Activated CD4-positive, alpha-beta T cell treated with anti-CD3 and anti-CD28 coated beads, Interleukin-2, amount 50 U/mL, for 4 hours (primary cell): ENCODE results near the gene SMARCD2.
"Not testable (repeated sequence)": the region's sequence is repeated elsewhere in the genome, so short reads cannot be mapped to it uniquely, and the experiment has no call there.

Experiments used
- DNase-seq, 2 experiments: peaks; one replicate each; pipeline ENCODE4 v3.0.0-alpha.2; 2020

The SMARCD2 gene

GRCh38 chr17:63796375-63796774 is 46.1 kb downstream of the SMARCD2 start:
- DNase-seq: not testable (repeated sequence)

DNA sequence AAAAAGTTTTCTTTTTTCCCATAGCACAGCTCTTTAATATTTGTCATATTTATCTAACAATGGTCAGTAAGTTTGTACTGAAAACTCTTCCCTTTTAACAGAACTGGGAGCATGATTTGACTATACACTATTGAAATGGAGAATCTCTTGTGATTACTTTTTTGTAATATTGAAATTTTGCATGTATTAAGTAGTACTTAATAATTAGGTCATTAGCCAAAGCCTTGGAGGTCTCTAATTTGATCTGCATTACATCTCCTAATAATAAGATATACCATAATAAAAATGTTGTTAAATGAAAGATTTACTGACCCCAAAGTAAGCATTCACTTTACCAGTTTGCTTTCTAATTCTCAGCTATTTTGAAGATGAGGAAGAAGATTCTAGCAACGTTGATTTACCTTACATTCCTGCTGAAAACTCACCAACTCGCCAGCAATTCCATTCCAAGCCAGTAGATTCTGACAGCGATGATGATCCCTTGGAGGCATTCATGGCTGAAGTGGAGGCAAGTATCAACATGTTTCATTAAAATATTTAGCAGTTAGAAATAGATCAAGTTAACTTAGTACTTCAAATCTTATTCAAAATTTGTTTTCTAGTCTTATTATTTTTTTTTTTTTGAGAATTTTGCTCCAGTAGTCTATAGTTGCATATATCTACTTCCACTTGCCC is 50.3 kb downstream of the SMARCD2 start:
- DNase-seq: no peak

GRCh38 chr17:63790057-63790456 is 52.4 kb downstream of the SMARCD2 start:
- no peak for DNase-seq

DNA sequence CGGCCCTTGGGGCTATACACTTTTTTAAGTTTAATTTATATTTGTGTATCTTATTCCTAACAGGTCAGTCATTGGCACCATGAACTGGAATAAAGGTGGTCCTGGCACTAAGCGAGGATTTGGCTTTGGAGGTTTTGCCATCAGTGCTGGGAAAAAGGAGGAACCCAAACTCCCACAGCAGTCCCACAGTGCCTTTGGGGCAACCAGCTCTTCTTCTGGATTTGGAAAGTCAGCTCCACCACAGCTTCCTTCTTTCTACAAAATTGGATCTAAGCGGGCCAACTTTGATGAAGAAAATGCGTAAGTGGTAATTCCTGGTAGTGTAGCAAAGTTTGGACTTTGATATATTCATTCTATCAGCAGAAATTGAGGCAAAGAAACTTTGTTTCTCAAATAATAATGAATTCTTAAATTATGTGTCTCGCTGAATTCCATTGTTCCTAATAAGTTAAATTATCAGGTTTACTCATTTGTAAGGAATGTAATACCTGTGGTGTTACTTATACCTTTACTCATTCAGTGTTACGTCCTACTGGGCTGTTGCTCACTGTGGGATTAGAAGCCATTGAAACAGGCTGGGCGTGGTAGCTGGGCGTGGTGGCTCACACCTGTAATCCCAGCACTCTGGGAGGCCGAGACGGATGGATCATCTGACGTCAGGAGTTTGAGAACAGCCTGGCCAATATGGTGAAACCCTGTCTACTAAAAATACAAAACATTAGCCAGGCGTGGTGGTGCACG is 55.3 kb downstream of the SMARCD2 start:
- no peak for DNase-seq

GRCh38 chr17:63786117-63786516 is 56.4 kb downstream of the SMARCD2 start:
- no peak for DNase-seq

DNA sequence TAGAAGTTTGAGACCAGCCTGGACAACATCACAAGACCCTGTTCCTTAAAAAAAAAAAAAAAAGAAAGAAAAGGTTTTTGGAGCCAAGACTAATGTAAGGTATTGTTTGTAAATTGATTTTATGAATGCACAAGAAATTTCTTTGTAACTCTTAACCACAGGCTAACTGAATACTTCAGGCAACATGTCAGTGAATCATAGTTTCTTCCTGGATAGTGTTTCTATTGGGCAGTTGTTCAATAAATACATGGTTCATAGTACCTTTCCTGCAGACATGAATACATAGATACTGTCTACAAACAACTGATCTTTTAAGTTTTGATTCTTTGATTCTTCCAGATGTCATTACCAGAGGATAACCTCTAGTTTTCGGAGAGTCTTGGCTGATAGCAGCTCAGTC is 56.9 kb downstream of the SMARCD2 start:
- DNase-seq: no peak

- DNase-seq: no peak
Observed at GRCh38 chr17:63783522-63783921, 59.0 kb downstream of the SMARCD2 start.
